CD8-positive, alpha-beta memory T cell (primary cell): ENCODE results near the gene ARMH4. TPM values are rescaled to one million over a fixed set of nuclear protein-coding genes. Genes with fewer than 3 reads are reported as not detected.

Experiments
- CTCF ChIA-PET: fragments of 350-600 bp; sonication (Branson Sonifier 250); formaldehyde crosslinking; loops from one replicate; lab custom pipeline; 2021; ENCODE audit warnings: antibody characterized with exemption; lab: Charles Lee
- POLR2A ChIA-PET: fragments of 350-600 bp; sonication (Branson Sonifier 250); formaldehyde crosslinking; loops from one replicate; lab custom pipeline; 2021; ENCODE audit warnings: antibody characterized with exemption; lab: Charles Lee
- DNase-seq, 5 donors: peaks; one replicate each; pipeline versions ENCODE4 v3.0.0 to v3.0.0-alpha.2; 2020 to 2022; ENCODE audit warnings: mixed read lengths in 1 of 5
- H3K27ac ChIP-seq: one replicate; pipeline ENCODE4 v1.7.0; 2013; ENCODE audit warnings: low read depth, mild to moderate bottlenecking, low read length, moderate library complexity
- H3K27me3 ChIP-seq: 2 replicates; pipeline ENCODE4 v1.7.0; 2013; ENCODE audit warnings: low read length, mild to moderate bottlenecking; ENCODE audit not compliant: insufficient read depth, poor library complexity, severe bottlenecking
- H3K36me3 ChIP-seq: 2 replicates; pipeline ENCODE4 v1.7.0; 2013; ENCODE audit warnings: mild to moderate bottlenecking, low read length, moderate library complexity; ENCODE audit not compliant: insufficient read depth
- H3K4me1 ChIP-seq: 2 replicates; pipeline ENCODE4 v1.7.0; 2013; ENCODE audit warnings: mild to moderate bottlenecking, low read length, moderate library complexity; ENCODE audit not compliant: insufficient read depth
- H3K4me3 ChIP-seq: 2 replicates; pipeline ENCODE4 v1.7.0; 2013; ENCODE audit warnings: mild to moderate bottlenecking, low read length
- H3K9me3 ChIP-seq: 2 replicates; pipeline ENCODE4 v1.7.0; 2013; ENCODE audit warnings: mild to moderate bottlenecking, low read length
- H3K27ac Mint-ChIP-seq, 8 donors: one replicate each; pipeline ENCODE4 v1.8.0; 2020 to 2021; ENCODE audit warnings: mixed read lengths in 8 of 8, mild to moderate bottlenecking in 6 of 8, inconsistent platforms in 3 of 8, moderate library complexity in 3 of 8
- H3K27me3 Mint-ChIP-seq, 2 donors: one replicate each; pipeline ENCODE4 v1.8.0; 2020 to 2021; ENCODE audit warnings: mixed read lengths in 2 of 2, mild to moderate bottlenecking in 1 of 2, moderate library complexity in 1 of 2
- H3K36me3 Mint-ChIP-seq, 3 donors: one replicate each; pipeline ENCODE4 v1.8.0; 2020 to 2021; ENCODE audit warnings: mixed read lengths in 3 of 3, inconsistent platforms in 1 of 3, mild to moderate bottlenecking in 1 of 3
- H3K4me1 Mint-ChIP-seq, 3 donors: one replicate each; pipeline ENCODE4 v1.8.0; 2020 to 2021; ENCODE audit warnings: mixed read lengths in 3 of 3, inconsistent platforms in 1 of 3, mild to moderate bottlenecking in 1 of 3
- H3K4me3 Mint-ChIP-seq, 7 donors: one replicate each; pipeline ENCODE4 v1.8.0; 2020 to 2021; ENCODE audit warnings: mixed read lengths in 7 of 7, mild to moderate bottlenecking in 6 of 7, moderate library complexity in 4 of 7, inconsistent platforms in 2 of 7
- H3K9me3 Mint-ChIP-seq, 5 donors: one replicate each; pipeline ENCODE4 v1.8.0; 2020 to 2022; ENCODE audit warnings: mixed read lengths in 5 of 5, mild to moderate bottlenecking in 3 of 5, moderate library complexity in 2 of 5, inconsistent platforms in 1 of 5
- polyA plus RNA-seq: library from polyadenylated mRNA; unstranded; fragments of 300-500 nt; fragmentation: Illumina TruSeq; gene quantifications from one replicate; pipeline ENCODE4 v1.2.3, GENCODE V29; 2021
- total RNA-seq, 2 experiments: library from RNA; stranded (reverse); gene quantifications; one replicate each; pipeline ENCODE4 v1.2.3, GENCODE V29; 2021

Gene ARMH4
- total and polyA plus RNA-seq, 3 experiments from 2014 or later = 1.2 TPM; not detected in 2

GRCh38 chr14:58002618-58003017, 149.4 kb downstream of the ARMH4 start:
- H3K4me1 ChIP-seq = no peaks in the 10 kb centered on the region
- Mint-ChIP-seq H3K27ac (no peak overlapping the region), H3K36me3 (peaks cover 0 to 3% (median 0%) of the 10 kb centered on the region in 3 donors), H3K9me3 (peaks cover 0 to 2% (median 0%) of the 10 kb centered on the region in 5 donors), H3K4me3 (no peak overlapping the region), H3K27me3 (peaks cover 4 to 37% of the 10 kb centered on the region in 2 donors), H3K4me1 (no peaks in the 10 kb centered on the region)
- H3K4me3 ChIP-seq = no peak overlapping the region
- H3K36me3 ChIP-seq = no peaks in the 10 kb centered on the region
- no peak for DNase-seq
- H3K9me3 ChIP-seq = no peaks in the 10 kb centered on the region
- ChIA-PET CTCF (no interaction called here), POLR2A (no interaction called here)
- H3K27me3 ChIP-seq = no peaks in the 10 kb centered on the region
- no peak overlapping the region for H3K27ac ChIP-seq

GRCh38 chr14:57999979-58000378, 152.0 kb downstream of the ARMH4 start:
- H3K4me3 ChIP-seq = no peak overlapping the region
- no peaks in the 10 kb centered on the region for H3K4me1 Mint-ChIP-seq
- ChIA-PET CTCF (no interaction called here), POLR2A (no interaction called here)
- no peak overlapping the region for H3K27ac ChIP-seq
- no peak overlapping the region for H3K27ac Mint-ChIP-seq
- H3K9me3 ChIP-seq = no peaks in the 10 kb centered on the region
- peaks cover 0 to 2% (median 0%) of the 10 kb centered on the region in 5 donors for H3K9me3 Mint-ChIP-seq
- H3K4me3 Mint-ChIP-seq = no peak overlapping the region
- H3K27me3 ChIP-seq = no peaks in the 10 kb centered on the region
- DNase-seq = no peak
- H3K36me3 ChIP-seq = no peaks in the 10 kb centered on the region
- H3K27me3 Mint-ChIP-seq = peaks cover 5 to 31% of the 10 kb centered on the region in 2 donors
- peaks cover 0 to 3% (median 0%) of the 10 kb centered on the region in 3 donors for H3K36me3 Mint-ChIP-seq
- H3K4me1 ChIP-seq = no peaks in the 10 kb centered on the region

GRCh38 chr14:57999471-57999870, 152.5 kb downstream of the ARMH4 start:
- Histone ChIP-seq H3K4me3 (no peak overlapping the region), H3K27me3 (no peaks in the 10 kb centered on the region), H3K27ac (no peak overlapping the region), H3K36me3 (no peaks in the 10 kb centered on the region), H3K9me3 (no peaks in the 10 kb centered on the region), H3K4me1 (no peaks in the 10 kb centered on the region)
- H3K9me3 Mint-ChIP-seq = peaks cover 0 to 2% (median 0%) of the 10 kb centered on the region in 5 donors
- no peak overlapping the region for H3K4me3 Mint-ChIP-seq
- CTCF ChIA-PET = no interaction called here
- no peak for DNase-seq
- peaks cover 0 to 3% (median 0%) of the 10 kb centered on the region in 3 donors for H3K36me3 Mint-ChIP-seq
- peaks cover 5 to 28% of the 10 kb centered on the region in 2 donors for H3K27me3 Mint-ChIP-seq
- H3K4me1 Mint-ChIP-seq = no peaks in the 10 kb centered on the region
- POLR2A ChIA-PET = no interaction called here
- H3K27ac Mint-ChIP-seq = no peak overlapping the region

DNA sequence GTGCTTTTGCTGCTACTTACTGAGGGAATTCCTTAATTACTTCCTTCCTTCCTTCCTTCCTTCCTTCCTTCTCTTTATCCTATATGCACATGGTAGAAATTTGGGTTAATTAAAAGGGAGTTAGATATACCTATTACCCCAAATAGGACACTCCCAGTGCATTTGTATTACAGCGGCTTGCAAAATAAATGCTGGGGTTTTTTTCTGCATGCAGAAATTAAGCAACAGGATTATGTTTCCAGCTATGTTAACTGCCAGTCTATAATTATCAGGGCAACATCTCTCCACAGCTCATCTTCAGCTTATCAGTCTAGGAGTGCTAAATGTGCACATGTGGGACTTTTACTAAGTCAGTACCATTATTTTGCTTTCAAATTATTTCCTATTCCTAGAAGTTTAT, 153.2 kb downstream of the ARMH4 start:
- DNase-seq = no peak
- Mint-ChIP-seq H3K9me3 (peaks cover 0 to 2% (median 0%) of the 10 kb centered on the region in 5 donors), H3K4me1 (no peaks in the 10 kb centered on the region), H3K27me3 (peaks cover 5 to 23% of the 10 kb centered on the region in 2 donors), H3K27ac (no peak overlapping the region), H3K4me3 (no peak overlapping the region), H3K36me3 (peaks cover 0 to 3% (median 0%) of the 10 kb centered on the region in 3 donors)
- Histone ChIP-seq H3K36me3 (no peaks in the 10 kb centered on the region), H3K4me3 (no peak overlapping the region), H3K27me3 (no peaks in the 10 kb centered on the region), H3K27ac (no peak overlapping the region), H3K9me3 (no peaks in the 10 kb centered on the region), H3K4me1 (no peaks in the 10 kb centered on the region)
- CTCF ChIA-PET = no interaction called here
- POLR2A ChIA-PET = no interaction called here

DNA sequence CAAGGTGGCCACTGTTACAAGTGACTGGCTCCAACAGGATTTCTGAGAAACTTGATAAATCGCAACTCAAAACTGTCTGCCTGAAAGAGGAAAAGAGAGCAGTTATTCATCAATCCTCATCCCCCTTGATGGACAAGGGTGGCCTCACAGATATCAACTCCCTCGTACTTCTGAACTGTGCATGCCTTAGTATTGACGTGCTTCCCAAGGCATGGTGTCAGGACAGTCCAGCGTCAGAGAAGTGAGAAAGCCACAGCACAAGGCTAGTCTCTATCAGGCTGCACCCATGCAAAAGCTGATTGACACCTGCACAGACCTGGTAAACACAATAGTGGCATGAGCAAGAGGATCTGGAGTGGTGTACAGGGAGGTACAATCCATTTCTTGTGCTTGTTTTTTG, 160.7 kb downstream of the ARMH4 start:
- Histone ChIP-seq H3K4me3 (no peak overlapping the region), H3K27ac (no peak overlapping the region), H3K9me3 (no peaks in the 10 kb centered on the region), H3K4me1 (no peaks in the 10 kb centered on the region), H3K36me3 (no peaks in the 10 kb centered on the region), H3K27me3 (no peaks in the 10 kb centered on the region)
- no peak for DNase-seq
- Mint-ChIP-seq H3K9me3 (no peaks in the 10 kb centered on the region), H3K27ac (no peak overlapping the region), H3K4me3 (no peak overlapping the region), H3K36me3 (no peaks in the 10 kb centered on the region), H3K27me3 (peaks cover 2 to 19% of the 10 kb centered on the region in 2 donors), H3K4me1 (no peaks in the 10 kb centered on the region)
- ChIA-PET POLR2A (no interaction called here), CTCF (no interaction called here)

GRCh38 chr14:57988445-57988844, 163.6 kb downstream of the ARMH4 start:
- H3K27me3 ChIP-seq = no peaks in the 10 kb centered on the region
- no peak for DNase-seq
- ChIA-PET CTCF (interaction anchor here (0.6 kb wide), 1 partner anchor 25 kb away, joined by 5 read pairs; no protein-coding TSS in a partner anchor), POLR2A (no interaction called here)
- H3K27ac ChIP-seq = no peak overlapping the region
- Mint-ChIP-seq H3K4me3 (no peak overlapping the region), H3K4me1 (no peaks in the 10 kb centered on the region), H3K36me3 (no peaks in the 10 kb centered on the region), H3K27ac (no peak overlapping the region), H3K9me3 (no peaks in the 10 kb centered on the region), H3K27me3 (peaks cover 2 to 21% of the 10 kb centered on the region in 2 donors)
- no peaks in the 10 kb centered on the region for H3K36me3 ChIP-seq
- no peak overlapping the region for H3K4me3 ChIP-seq
- H3K9me3 ChIP-seq = no peaks in the 10 kb centered on the region
- no peaks in the 10 kb centered on the region for H3K4me1 ChIP-seq

DNA sequence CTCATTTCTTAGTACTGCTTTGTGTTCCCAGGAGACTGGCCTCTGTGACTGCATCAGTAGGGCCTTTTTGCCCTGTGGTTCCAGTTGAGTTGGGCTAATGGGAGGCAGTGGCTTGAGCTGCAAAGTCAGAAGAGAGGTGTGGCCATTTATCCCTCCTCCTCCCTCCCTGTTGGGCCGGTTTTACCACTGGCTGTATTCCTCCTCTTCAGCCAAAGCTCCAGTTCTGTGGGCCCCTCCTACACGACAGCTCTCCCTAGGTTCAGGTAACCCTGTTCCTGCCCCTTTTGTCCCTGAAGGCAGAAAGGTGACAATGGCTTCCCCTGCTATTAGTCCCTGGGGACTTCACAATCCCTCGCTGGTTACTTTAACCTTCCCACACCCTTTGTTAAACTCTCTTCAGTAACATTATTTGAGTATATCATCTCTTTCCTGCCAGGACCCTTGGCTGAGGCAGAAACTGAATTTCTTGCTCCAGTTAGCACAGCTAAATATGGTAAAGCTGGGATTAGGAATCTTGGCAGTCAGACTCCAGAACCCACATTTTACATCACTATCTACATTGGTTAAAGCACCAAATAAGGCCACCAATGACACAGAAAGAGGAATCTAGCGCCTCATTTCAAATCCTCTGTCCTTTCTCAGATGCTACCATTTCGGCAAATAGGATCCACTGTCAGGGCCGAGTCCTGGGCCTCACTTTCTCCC, 164.3 kb downstream of the ARMH4 start:
- Histone ChIP-seq H3K4me3 (no peak overlapping the region), H3K9me3 (no peaks in the 10 kb centered on the region), H3K27ac (no peak overlapping the region), H3K27me3 (no peaks in the 10 kb centered on the region), H3K4me1 (no peaks in the 10 kb centered on the region), H3K36me3 (no peaks in the 10 kb centered on the region)
- ChIA-PET CTCF (no interaction called here), POLR2A (no interaction called here)
- Mint-ChIP-seq H3K9me3 (no peaks in the 10 kb centered on the region), H3K27me3 (peaks cover 0 to 24% of the 10 kb centered on the region in 2 donors), H3K4me1 (no peaks in the 10 kb centered on the region), H3K36me3 (no peaks in the 10 kb centered on the region), H3K27ac (no peak overlapping the region), H3K4me3 (no peak overlapping the region)
- no peak for DNase-seq

- Histone ChIP-seq H3K36me3 (no peaks in the 10 kb centered on the region), H3K4me1 (no peaks in the 10 kb centered on the region), H3K4me3 (no peak overlapping the region), H3K27ac (no peak overlapping the region), H3K27me3 (no peaks in the 10 kb centered on the region), H3K9me3 (no peaks in the 10 kb centered on the region)
- H3K27ac Mint-ChIP-seq = no peak overlapping the region
- H3K9me3 Mint-ChIP-seq = no peaks in the 10 kb centered on the region
- H3K36me3 Mint-ChIP-seq = no peaks in the 10 kb centered on the region
- DNase-seq = no peak
- H3K4me1 Mint-ChIP-seq = no peaks in the 10 kb centered on the region
- CTCF ChIA-PET = no interaction called here
- no peak overlapping the region for H3K4me3 Mint-ChIP-seq
- H3K27me3 Mint-ChIP-seq = peaks cover 0 to 24% of the 10 kb centered on the region in 2 donors
- POLR2A ChIA-PET = no interaction called here
These were observed 165.0 kb downstream of the ARMH4 start for GRCh38 chr14:57987051-57987450.
